ENCODE measurements around the gene CTDSPL.

CTDSPL gene

DNA sequence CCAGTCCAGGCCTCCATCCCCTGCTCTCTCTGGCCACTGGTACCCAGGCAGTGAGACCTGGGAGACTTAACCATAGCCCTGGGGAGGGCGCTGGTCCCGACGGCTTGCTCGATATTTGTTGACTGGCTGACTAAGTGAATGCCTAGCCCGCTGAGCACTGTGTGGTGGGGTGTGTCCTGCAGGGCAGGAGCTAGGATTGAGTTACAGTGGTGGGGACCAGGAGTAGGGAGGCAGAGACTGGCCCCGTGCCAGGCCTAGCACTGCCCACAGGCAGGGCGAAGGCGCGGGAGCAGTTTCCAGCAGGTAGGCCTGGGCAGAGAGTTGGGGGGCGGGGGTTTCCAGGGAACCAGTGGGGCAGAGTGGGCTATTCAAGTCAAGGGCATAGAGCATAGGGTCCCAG, 128.8 kb downstream of the CTDSPL start, which contains the start of gene VILL:
Gene VILL, plus strand, starts transcription at position 260 of the 400 bp plus-strand sequence. CDS start 2,887 bp downstream, outside the sequence.
- DNase-seq, result no peak

GRCh38 chr3:37991109-37991508, 129.4 kb downstream of the CTDSPL start:
- DNase-seq, result no peak

DNA sequence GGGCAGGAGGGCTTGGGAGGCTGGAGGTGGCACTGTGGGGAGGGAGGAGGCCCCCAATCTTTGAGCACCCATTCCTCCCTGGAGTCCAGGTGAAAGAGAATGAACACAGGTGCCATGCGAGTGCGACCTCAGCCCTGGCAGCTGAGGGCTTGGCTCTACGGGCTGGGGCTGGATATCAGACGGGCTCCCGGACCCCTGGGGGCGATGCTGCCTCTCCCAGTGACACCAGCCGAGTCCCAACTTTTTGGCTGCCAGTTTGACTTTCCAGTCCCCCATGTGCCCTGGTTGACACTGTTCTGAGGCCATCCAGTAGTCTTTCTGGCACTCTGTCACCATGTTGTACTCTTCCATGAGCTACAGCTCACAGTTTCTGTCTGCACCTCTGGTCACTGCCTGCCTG, 130.1 kb downstream of the CTDSPL start:
- no peak for DNase-seq

- DNase-seq, result no peak
Observed at GRCh38 chr3:37992271-37993066, 130.8 kb downstream of the CTDSPL start.

DNA sequence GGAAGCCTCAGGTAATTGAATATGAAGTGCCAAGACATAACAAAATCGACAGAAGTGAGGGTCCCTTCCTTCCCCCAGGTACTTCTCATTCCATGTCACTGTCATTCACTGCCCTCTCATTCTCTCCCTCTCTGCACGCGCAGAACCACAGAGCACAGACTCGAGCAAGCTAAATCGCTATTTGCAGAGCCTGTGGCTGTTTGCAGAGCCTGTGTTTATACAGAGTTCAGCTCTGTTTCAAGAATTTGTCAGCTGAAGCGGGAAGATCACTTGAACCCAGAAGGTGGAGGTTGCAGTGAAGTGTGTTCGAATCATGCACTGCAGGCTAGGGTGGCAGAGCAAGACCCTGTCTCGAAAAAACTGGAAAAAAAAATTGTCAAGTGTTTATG, 131.4 kb downstream of the CTDSPL start:
- DNase-seq, result no peak

DNA sequence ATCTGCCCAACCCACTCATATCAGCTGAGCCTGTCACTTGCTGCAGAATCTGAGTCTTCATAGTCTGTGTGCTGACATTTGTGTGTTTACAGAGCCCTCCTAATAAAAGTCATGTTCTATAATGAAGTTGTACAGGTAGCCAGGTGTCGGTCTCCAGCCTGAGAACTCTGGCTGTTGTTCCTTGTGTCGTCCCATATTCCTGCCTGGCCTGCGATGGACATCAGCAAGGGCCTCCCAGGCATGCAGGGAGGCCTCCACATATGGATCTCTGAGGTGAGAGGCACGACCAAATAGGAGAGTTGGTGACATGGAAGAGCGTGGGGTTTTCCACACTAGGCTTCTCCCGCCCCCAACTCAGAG, 131.8 kb downstream of the CTDSPL start:
- no peak for DNase-seq

GRCh38 chr3:37993820-37994638, 132.3 kb downstream of the CTDSPL start:
- peak; percentile 76 for DNase-seq

DNA sequence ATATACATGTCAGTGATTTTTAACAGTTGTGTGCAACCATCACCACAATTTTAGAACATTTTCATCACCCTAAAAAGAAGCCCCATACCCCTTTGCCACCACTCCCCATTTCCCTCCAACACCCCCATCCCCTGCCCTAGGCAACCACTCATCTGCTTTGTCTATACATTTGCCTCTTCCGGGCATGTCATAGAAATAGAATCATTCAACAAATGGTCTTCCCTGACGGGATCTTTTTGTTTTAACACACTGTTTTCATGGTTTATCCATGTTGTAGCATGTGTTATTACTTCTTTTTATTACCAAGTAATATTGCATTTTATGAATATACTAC, 132.9 kb downstream of the CTDSPL start:
- no peak for DNase-seq

GRCh38 chr3:37995652-37996641, 134.3 kb downstream of the CTDSPL start:
- no peak for DNase-seq

GRCh38 chr3:37996785-37997301, 135.2 kb downstream of the CTDSPL start:
- DNase-seq, result peak; percentile 86

GRCh38 chr3:37997342-37997741, 135.7 kb downstream of the CTDSPL start:
- no peak for DNase-seq

DNA sequence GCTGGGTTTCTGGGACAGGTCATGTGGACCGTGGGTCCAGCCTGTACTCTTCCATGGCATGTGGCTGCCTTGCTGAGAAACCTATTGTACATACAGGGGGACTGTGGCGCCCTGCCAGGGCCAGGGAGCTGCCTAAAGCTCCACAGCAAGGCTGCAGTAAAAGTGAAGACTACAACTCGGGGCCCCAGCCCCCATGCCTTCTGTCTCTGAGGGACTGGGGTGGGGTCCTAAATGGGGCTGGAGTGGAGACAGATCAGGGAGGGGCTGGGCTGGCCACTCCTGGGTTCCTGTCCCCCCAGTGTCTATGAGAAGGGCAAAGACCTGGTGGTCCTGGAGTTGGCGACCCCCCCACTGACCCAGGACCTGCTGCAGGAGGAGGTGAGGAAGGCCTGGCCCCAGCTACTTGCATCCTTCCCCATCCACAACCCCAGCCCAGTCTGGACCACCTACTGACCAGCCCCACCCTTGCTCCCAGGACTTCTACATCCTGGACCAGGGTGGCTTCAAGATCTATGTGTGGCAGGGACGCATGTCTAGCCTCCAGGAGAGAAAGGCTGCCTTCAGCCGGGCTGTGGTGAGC, 136.2 kb downstream of the CTDSPL start:
- no peak for DNase-seq

DNA sequence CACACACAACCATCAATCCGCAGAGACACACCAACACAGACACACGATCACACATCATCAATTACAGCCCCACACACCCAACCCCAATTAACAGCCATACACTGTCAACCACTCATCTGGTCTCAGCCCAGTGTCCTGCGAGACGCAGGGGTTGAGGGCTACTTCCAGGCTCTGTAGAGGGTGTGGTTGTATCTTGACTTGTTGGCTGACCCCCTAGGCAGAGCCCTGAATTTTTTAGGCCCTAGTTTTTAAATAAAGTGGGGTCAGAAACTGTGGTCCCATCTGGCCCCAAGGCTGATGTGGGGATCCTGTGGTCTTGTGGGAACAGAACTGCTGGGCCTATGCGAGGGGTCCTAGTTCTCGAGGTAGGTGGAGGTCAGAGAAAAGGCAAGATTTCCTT, 138.2 kb downstream of the CTDSPL start:
- no peak for DNase-seq

GRCh38 chr3:38000242-38000916, 138.7 kb downstream of the CTDSPL start:
- no peak for DNase-seq

DNA sequence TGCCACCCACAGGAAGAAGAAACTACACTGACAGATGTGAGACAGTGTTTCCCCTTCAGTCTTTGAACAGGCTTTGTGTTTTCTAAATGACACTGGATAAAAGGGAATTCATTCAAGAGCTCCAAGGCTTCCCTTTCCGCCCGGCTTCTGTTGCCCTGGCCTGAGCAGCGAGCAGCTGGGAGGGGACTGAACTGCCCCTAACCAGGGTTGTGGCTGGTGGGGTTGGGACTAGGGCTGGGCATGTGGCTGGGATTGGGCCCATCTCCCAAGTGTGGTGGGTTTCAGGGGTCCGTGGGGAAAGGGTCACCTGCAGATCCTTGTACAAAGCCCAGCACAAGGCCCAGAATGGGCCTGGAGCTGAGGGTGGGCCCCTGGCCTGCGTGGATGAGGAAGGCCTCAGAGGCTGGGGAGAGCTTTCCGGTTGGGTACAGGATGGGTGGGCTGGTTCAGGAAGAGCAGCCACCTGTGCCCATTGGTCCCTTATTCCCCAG, 139.3 kb downstream of the CTDSPL start:
- DNase-seq, result no peak

DNA sequence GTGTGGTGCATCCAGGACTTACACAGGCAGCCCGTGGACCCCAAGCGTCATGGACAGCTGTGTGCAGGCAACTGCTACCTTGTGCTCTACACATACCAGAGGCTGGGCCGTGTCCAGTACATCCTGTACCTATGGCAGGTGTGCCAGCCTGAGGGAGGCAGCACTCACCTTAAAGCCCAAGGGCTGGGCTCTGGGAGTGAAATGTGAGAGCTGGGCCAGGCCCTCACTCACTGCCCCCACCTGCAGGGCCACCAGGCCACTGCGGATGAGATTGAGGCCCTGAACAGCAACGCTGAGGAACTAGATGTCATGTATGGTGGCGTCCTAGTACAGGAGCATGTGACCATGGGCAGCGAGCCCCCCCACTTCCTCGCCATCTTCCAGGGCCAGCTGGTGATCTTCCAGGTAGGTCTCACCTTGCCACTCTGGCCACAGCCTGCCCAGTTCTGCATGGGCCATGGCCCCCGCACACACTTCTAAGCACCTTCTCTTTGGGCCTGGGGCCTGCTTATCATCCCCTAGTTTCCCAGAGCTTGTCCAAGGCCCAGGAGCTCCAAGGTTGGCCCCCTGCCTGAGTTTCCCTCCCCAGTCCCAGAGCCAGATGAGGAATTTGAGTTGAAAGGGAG, 139.9 kb downstream of the CTDSPL start:
- peak; percentile 33 for DNase-seq

DNA sequence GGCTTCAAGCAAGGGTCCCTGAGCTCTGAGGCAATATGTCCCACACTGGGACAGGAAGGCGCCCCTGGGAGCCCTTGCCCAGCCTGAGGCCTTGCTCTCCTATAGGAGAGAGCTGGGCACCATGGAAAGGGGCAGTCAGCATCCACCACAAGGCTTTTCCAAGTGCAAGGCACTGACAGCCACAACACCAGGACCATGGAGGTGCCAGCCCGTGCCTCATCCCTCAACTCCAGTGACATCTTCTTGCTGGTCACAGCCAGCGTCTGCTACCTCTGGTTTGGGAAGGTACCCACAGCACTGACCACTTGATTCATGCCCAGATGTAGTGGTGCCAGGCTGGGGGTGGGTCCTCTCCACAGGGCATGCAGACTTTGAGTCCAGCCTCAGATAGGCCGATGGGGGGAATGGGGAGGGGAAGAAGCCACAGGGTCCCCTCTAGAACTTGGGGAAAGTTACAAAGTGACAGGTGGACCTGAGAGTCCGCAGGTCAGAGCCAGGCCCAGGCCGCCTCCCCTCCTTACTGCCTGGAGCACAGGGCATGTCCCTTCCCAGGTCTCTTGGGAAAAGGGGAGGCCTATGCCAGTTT, 140.7 kb downstream of the CTDSPL start:
- no peak for DNase-seq

- DNase-seq, result no peak
Observed at GRCh38 chr3:38002940-38003339, 141.3 kb downstream of the CTDSPL start.

- no peak for DNase-seq
Observed at GRCh38 chr3:38003371-38003816, 141.7 kb downstream of the CTDSPL start.

- DNase-seq, result no peak
Observed at GRCh38 chr3:38003817-38004414, 142.2 kb downstream of the CTDSPL start.
